GM21367 (cell line): ENCODE data around the gene NFIX.

Experiments used
- ATAC-seq: cut with Tn5 transposase; IDR thresholded peaks from one replicate; pipeline ENCODE4 v1.9.1; 2021; ENCODE audit not compliant: unreplicated experiment

Gene NFIX

DNA sequence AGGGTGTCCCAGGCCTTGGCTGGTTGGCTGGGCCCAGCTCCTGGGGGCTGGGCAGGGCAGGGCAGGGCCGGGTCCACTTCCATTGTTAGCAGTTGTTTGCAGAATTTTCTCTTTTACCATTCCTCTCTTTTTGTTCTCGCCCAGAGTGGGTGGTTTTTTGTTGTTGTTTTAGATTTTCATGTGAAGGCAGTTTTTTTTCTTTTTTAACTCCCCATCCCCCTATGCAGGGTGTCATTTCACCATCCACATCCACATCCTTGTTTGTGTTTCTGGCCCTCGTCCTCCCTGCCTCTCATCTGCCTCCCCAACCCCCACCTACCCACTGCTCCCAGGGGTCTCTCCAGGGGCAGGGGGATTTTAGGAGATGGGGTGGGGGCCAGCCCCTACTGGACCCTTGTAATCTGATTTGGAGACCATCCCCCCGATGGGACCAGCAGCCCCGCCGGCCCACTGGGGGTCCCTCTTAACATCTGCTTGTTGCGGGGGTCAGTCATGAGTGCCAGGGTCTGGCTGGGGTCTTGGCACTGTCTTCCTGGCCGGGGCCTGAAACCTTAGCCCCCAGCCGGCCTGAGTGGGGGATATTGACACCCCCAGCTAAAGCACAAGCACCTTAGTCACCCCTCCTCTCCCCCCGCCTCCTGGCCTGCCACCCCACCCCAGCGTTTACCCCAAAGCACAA lies 144.5 kb downstream of the NFIX start:
- ATAC-seq, result no peak

DNA sequence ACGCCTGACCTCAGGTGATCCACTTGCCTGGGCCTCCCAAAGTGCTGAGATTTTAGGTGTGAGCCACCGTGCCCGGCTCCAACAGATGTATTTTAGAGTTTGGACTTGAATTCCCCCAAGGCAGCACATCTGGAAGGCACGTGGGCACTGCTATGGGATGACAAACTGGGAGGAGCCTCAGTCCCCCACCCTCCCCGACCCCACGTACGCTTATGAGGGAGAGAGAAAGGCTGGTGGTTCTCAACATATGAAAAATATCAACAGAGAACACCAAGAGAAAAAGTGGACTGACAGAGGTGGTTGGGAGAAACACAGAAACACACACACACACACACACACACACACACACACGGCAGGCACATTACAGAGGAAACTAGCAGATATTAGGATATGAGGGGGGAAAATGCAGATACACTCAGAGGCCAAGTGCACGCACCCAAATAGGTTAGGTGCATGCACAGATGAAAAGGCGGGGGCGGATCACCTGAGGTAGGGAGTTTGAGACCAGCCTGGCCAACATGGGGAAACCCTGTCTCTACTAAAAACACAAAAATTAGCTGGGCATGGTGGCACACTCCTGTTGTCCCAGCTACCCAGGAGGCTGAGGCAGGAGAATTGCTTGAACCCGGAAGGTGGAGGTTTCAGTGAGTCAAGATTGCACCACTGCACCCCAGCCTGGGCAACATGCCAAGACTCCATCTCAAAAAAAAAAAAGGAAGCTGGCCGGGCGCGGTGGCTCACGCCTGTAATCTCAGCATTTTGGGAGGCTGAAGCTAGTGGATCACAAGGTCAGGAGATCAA lies 151.7 kb downstream of the NFIX start:
- no peak for ATAC-seq
